ENCODE measurements around the gene MYO1A. TPM values are rescaled to one million over a fixed set of nuclear protein-coding genes. Genes with fewer than 3 reads are reported as not detected.

The MYO1A gene
- total and polyA plus RNA-seq, 2 of the 13 experiments (the other 11 are each of a cell fraction or from before 2014, with no cell fraction given) = 5.3 to 6.0 TPM

GRCh38 chr12:56989861-56990610, 59.9 kb downstream of the MYO1A start (continued):
- no peak for TF ChIP-seq ZNF124 (CRISPR knock-in tag; IDR thresholded peaks at IDR 0.05)
- TF ChIP-seq ZFP91 (CRISPR knock-in tag; IDR thresholded peaks at IDR 0.05; ENCODE audit: borderline replicate concordance) = no peak
- TF ChIP-seq ATRX (CRISPR knock-in tag; IDR thresholded peaks at IDR 0.05; ENCODE audit: borderline replicate concordance) = no peak
- no peak for TF ChIP-seq ZNF101 (CRISPR knock-in tag; IDR thresholded peaks at IDR 0.05; ENCODE audit: borderline replicate concordance, low read depth)
- no peak for TF ChIP-seq SMARCC2 (IDR thresholded peaks at IDR 0.05)
- TF ChIP-seq EED (CRISPR knock-in tag; IDR thresholded peaks at IDR 0.05) = no peak
- TF ChIP-seq SNAI1 (CRISPR knock-in tag; IDR thresholded peaks at IDR 0.05; ENCODE audit: borderline replicate concordance) = no peak

GRCh38 chr12:56988207-56988739, 61.7 kb downstream of the MYO1A start:
- in situ Hi-C loops (cut with HindIII; ENCODE audit: extremely low pct_ligation_motif_present, low pct_unique_long_range_greater_than_20kb) (loop anchor here (5.0 kb wide), 3 partner anchors 41 to 231 kb away; no protein-coding TSS in a partner anchor), intact Hi-C loops (cut with micrococcal nuclease; ENCODE audit: unreplicated experiment) (loop anchor here (5.0 kb wide), 1 partner anchor 226 kb away; the partner anchor contains the start of gene HSD17B6)
- Histone ChIP-seq H3K27ac (ENCODE audit: extremely low read length, insufficient read depth, low read length) (no peak overlapping the region), H3K4me3 (replicated peaks in 1 of 3; ENCODE audit: insufficient read depth in 1 of 3, low read depth in 2 of 3, low read length in 3 of 3) (no peak overlapping the region), H3K4me2 (ENCODE audit: low read depth, low read length) (no peak overlapping the region), H4K20me1 (ENCODE audit: insufficient read depth, low read length) (no peaks in the 10 kb centered on the region), H3K4me1 (ENCODE audit: insufficient read depth, low read length) (peaks cover 13% of the 10 kb centered on the region; the same call in 1 of the 2 replicates), H2AFZ (ENCODE audit: low read length) (no peak overlapping the region), H3K36me3 (replicated peaks in 1 of 2; ENCODE audit: control insufficient read depth in 1 of 2, insufficient read depth in 2 of 2, low read length in 2 of 2) (no peaks in the 10 kb centered on the region), H3K9ac (ENCODE audit: insufficient read depth, low read depth, low read length) (no peak overlapping the region), H3K79me2 (ENCODE audit: insufficient read depth, low read length) (no peaks in the 10 kb centered on the region), H3K9me3 (ENCODE audit: low read length) (no peaks in the 10 kb centered on the region), H3K27me3 (ENCODE audit: control insufficient read depth in 1 of 2, insufficient read depth in 2 of 2, low read length in 2 of 2) (no peaks in the 10 kb centered on the region; a peak in 1 of 5 replicates)
- no peak for FAIRE-seq
- TF ChIP-seq HDAC6 (IDR thresholded peaks at IDR 0.05; ENCODE audit: low read depth, low read length) = no peak
- TF ChIP-seq HBP1 (CRISPR knock-in tag; IDR thresholded peaks at IDR 0.05; ENCODE audit: low read depth) = no peak
- no peak for TF ChIP-seq GTF3A (CRISPR knock-in tag; conservative IDR thresholded peaks at IDR 0.05)
- ATAC-seq = no peak
- ChIA-PET CTCF (ENCODE audit: low intra/inter-chr PET ratio, low total read pairs) (interaction anchor here (1.3 to 3.5 kb wide), 4 partner anchors 41 to 231 kb away, joined by 3 to 37 read pairs (median 9); partner anchors contain the start of gene HSD17B6), POLR2A (interaction anchor here (1.0 kb wide), 1 partner anchor 148 kb away, joined by 3 read pairs; no protein-coding TSS in a partner anchor)
- no peak for DNase-seq (ENCODE audit: low spot score)
- BruUV-seq (replicated peaks) = no TSS peak
- WGBS (ENCODE audit: low lambda C conversion rate) = 35% methylated on average over 5 of the region's 5 CpGs

All from HepG2 (cell line).